SH-SY5Y (cell line): ENCODE results near the gene KDR.

Source experiments
- GATA2 ChIP-seq: IDR thresholded peaks from 2 replicates; pipeline ENCODE4 v1.6.1; 2011; ENCODE audit warnings: mild to moderate bottlenecking, low read depth, low read length
- GATA3 ChIP-seq: IDR thresholded peaks from 2 replicates; pipeline ENCODE4 v1.6.1; 2011; ENCODE audit warnings: low read depth, mild to moderate bottlenecking, low read length, moderate library complexity

KDR gene

DNA sequence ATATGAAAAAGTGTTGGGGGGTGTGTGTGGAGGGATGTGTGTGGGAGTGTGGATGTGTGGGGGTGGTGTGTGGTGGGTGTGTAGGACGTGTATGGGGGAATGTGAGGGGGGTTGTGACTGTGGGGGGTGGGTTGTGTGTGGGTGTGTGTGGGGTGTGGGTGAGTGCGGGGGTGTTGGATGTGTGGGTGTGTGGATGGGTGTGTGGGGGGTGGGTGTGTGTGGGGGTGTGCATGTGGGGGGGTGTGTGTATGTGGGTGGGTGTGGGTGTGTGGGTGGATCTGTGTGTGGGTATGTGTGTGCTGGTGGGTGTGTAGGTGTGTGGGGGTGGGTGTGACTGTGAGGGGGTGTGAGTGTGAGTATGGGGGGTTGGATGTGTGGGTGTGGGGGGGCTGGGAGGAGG, 47.8 kb downstream of the KDR start:
- TF ChIP-seq GATA2 (no peak), GATA3 (no peak)

GRCh38 chr4:55075823-55076716, 49.3 kb downstream of the KDR start:
- TF ChIP-seq GATA2 (no peak), GATA3 (no peak)

DNA sequence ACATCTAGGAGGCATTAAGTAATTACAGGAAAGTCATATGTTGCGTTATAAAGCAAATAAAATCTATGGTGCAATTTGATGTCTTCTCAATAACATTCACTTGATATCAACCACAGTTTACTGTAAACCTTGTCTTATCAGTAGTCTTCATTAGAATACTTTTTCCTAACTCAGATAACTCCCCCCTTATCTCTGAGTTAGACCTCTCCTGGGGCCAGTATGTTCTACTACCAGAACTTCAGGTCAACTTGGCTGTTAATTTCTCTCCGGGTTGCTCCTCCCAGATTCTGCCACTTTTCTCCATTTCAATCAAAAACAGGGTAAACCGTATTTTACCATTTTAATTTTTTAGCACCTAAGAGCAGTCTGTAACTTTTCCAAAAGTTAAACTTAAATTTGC, 50.0 kb downstream of the KDR start:
- TF ChIP-seq GATA3, result no peak
- TF ChIP-seq GATA2, result no peak

DNA sequence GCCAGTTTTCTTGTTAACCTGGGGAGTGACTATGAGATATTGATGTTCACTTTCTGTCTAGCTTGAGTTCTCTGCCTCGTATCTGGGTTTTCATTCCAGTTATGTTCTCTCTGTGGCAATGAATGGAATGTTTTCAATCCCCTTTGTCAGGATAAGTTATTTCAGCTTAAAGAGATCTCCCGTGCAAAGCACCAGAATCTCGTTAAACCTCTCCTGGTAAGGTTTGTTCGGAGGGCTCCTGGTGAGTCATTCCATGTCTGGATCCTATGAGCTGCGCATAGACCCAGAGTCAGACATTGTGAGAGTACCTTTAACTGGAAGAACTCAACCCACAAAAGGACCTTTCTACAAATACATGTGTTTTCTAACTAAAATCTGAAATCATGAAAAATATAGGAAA, 51.0 kb downstream of the KDR start:
- TF ChIP-seq GATA3 (no peak), GATA2 (no peak)

GRCh38 chr4:55071951-55072350, 53.4 kb downstream of the KDR start:
- TF ChIP-seq GATA2 (no peak), GATA3 (no peak)

- TF ChIP-seq GATA2, result no peak
- TF ChIP-seq GATA3, result no peak
Measured at GRCh38 chr4:55069248-55069647, 56.1 kb downstream of the KDR start.

DNA sequence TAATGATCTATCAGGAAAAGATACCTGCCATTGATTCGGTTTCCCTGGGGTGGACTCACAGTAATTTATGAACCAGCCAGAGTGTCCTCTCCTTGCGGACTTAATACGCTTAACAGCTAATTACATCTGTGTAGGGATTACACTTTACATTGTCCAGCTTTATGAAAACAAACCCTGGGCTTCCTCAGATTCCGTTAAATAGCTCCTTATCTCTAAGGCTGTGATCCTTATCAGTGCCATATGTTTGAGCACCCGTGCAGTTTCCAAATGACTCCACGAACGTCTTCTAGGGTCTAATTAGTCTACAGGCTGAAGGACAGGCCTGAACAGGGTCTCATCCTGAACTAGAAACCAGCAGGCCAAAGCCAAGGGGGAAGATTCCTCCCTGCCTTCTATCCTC, 56.9 kb downstream of the KDR start:
- TF ChIP-seq GATA2, result peak; percentile 60; the same call in 1 of the 2 replicates
- TF ChIP-seq GATA3, result peak; percentile 43; the same call in 1 of the 2 replicates

GRCh38 chr4:55066018-55066417, 59.4 kb downstream of the KDR start:
- peak; percentile 80 for TF ChIP-seq GATA3
- peak; percentile 87 for TF ChIP-seq GATA2

GRCh38 chr4:55055529-55055928, 69.9 kb downstream of the KDR start:
- no peak for TF ChIP-seq GATA2
- no peak for TF ChIP-seq GATA3

GRCh38 chr4:55051532-55051931, 73.9 kb downstream of the KDR start:
- no peak for TF ChIP-seq GATA3
- TF ChIP-seq GATA2, result no peak

GRCh38 chr4:55050418-55050950, 74.9 kb downstream of the KDR start:
- TF ChIP-seq GATA3 (no peak), GATA2 (no peak)

GRCh38 chr4:55038176-55038890, 87.1 kb downstream of the KDR start:
- no peak for TF ChIP-seq GATA3
- no peak for TF ChIP-seq GATA2

DNA sequence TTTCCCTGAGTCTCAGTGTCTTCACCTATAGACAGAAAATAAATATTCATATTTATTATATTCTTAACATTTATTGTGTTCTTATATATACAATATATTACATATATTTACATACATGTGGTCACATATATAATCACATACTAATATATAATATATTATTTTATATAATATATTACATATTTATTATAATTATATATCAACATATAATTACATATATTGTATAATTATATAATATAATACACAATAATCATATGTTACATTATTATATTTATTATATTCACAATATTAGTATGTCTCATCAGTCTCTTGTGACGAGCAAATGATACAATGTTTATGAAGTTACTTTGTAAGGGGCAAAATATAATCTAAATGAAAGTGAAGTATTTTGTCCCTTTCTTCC, 87.7 kb downstream of the KDR start:
- TF ChIP-seq GATA2, result no peak
- no peak for TF ChIP-seq GATA3

DNA sequence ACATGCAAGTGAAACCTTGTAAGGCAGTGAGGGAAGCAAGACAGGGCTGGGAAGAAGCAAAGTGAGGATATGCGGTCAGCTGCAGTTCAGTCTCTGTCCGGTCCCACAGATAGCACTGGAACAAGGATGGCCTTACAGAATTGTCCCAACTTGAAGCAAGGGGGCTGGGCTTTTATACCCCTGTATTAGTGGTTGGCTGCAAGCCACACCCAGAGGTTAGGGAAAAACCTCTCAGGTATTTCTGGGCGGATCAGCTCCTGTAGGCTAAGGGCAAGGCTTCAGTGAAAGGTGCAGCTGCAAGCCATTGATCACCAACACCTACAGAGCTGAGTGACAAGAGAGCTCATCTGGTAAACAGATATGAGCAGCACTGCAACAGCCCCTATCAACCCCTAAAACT, 89.0 kb downstream of the KDR start:
- TF ChIP-seq GATA2 (no peak), GATA3 (no peak)

DNA sequence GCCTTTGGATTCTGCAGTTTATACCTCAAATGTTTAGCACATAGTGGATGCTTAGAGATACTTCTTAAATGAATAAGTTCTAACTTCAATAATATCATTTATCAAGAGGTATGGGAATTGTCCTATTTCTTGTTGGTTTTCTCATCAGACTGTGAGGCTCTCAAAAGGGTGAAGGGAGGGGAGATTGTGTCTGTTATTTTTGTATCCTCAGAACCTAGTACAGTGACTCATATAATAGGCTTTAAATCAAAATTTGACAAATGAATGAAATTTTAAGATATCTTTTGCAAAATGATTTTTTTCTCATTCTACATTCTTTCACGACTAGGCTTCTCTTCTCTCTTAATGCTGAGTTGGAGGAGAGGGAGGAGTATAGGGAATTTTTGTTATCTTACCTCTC, 89.5 kb downstream of the KDR start:
- TF ChIP-seq GATA3 (no peak), GATA2 (no peak)

DNA sequence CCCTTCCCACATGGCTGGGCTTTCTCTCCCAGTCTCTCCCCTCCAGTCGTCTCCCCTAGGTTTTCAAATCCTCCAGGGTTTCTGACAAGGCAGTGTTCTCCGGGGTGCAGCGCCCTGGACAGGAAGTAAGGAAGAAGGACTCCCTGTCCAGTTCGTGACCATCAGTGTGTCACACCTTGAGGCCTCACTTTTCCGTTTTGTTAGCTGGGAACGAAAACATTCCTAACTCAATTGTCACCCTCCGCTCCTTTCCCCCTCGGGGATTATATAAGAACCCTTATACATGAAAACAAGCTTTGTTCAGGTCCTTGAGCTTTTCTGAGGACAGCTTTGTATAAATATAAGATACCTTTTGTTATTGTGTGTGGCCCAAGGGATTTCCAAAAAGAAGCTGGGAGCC, 92.1 kb downstream of the KDR start:
- TF ChIP-seq GATA2, result no peak
- no peak for TF ChIP-seq GATA3
